ENCODE measurements around the gene PCCB. TPM values are rescaled to one million over a fixed set of nuclear protein-coding genes. Genes with fewer than 3 reads are reported as not detected.

PCCB gene
- total RNA-seq (2014; rRNA removed) (53.5 and 58.2 TPM in 2 replicates), Bru-seq, nascent RNA (percentile 63 among the genes with signal in this experiment), BruChase-seq, experiment 1, labeled RNA remaining after a 6-hour chase (percentile 58 among the genes with signal in this experiment), BruChase-seq, experiment 2, labeled RNA remaining after a 2-hour chase (percentile 55 among the genes with signal in this experiment)
- long read RNA-seq, transcript PCCB-201 (15 exons, 1,833 nt) = major isoform, 62 of 91 reads
- long read RNA-seq, partial matches to known transcripts = 19 of 91 reads
- long read RNA-seq, other reads (novel, unspliced or antisense) = 7 of 91 reads

- BruUV-seq (replicated peaks) = TSS peak; percentile 64
- DNase-seq (peak; percentile 88), ATAC-seq (peak; percentile 100)
- Histone ChIP-seq H3K79me2 (ENCODE audit: low read length) (peaks cover 26% of the 10 kb centered on the region), H3K4me2 (ENCODE audit: low read length) (peak within 1 kb of the TSS; percentile 77), H4K20me1 (ENCODE audit: low read length) (no peaks in the 10 kb centered on the region), H3K9me3 (ENCODE audit: low read length) (no peaks in the 10 kb centered on the region), H3K9ac (ENCODE audit: low read length) (peak within 1 kb of the TSS; percentile 87), H3K27ac (ENCODE audit: low read length) (peak within 1 kb of the TSS; percentile 81), H3K9me2 (replicated peaks; ENCODE audit: low read length) (no peaks in the 10 kb centered on the region), H3K27me3 (ENCODE audit: low read length) (no peaks in the 10 kb centered on the region), H3K4me1 (ENCODE audit: insufficient read depth, low read length) (peaks cover 13% of the 10 kb centered on the region), H3K36me3 (ENCODE audit: low read depth, low read length) (no peaks in the 10 kb centered on the region), H2AFZ (ENCODE audit: low read length) (peak within 1 kb of the TSS; percentile 96), H3K4me3 (ENCODE audit: low read length) (peak within 1 kb of the TSS; percentile 66), H3F3A (ENCODE audit: low read length, unreplicated experiment) (no peaks in the 10 kb centered on the region)
- TF ChIP-seq EZH2 (IDR thresholded peaks at IDR 0.05; ENCODE audit: low read length, unreplicated experiment) = no peak
- TF ChIP-seq, protein P1, sequence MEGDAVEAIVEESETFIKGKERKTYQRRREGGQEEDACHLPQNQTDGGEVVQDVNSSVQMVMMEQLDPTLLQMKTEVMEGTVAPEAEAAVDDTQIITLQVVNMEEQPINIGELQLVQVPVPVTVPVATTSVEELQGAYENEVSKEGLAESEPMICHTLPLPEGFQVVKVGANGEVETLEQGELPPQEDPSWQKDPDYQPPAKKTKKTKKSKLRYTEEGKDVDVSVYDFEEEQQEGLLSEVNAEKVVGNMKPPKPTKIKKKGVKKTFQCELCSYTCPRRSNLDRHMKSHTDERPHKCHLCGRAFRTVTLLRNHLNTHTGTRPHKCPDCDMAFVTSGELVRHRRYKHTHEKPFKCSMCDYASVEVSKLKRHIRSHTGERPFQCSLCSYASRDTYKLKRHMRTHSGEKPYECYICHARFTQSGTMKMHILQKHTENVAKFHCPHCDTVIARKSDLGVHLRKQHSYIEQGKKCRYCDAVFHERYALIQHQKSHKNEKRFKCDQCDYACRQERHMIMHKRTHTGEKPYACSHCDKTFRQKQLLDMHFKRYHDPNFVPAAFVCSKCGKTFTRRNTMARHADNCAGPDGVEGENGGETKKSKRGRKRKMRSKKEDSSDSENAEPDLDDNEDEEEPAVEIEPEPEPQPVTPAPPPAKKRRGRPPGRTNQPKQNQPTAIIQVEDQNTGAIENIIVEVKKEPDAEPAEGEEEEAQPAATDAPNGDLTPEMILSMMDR (conservative IDR thresholded peaks at IDR 0.05; ENCODE audit: low read depth, low read length) = peak; percentile 57
- ChIA-PET POLR2A (ENCODE audit: unreplicated experiment) (no interaction called here), CTCF (interaction anchor here (0.6 kb wide), 1 partner anchor 206 kb away, joined by 5 read pairs; no protein-coding TSS in a partner anchor)
- intact Hi-C loops (cut with micrococcal nuclease) = loop anchor here (1.0 to 2.0 kb wide), 3 partner anchors 17 to 172 kb away; partner anchors contain the start of gene MSL2
These were observed at the start of gene PCCB for GRCh38 chr3:136250059-136250902. TSS of gene PCCB (plus strand) at chr3:136250340. CDS start at chr3:136250376, 36 bp downstream.

GRCh38 chr3:136207489-136208115 lies 42.5 kb upstream of the PCCB start:
- Histone ChIP-seq H3K9me3 (ENCODE audit: low read length) (no peaks in the 10 kb centered on the region), H3K4me1 (ENCODE audit: insufficient read depth, low read length) (no peaks in the 10 kb centered on the region), H3K9me2 (replicated peaks; ENCODE audit: low read length) (no peaks in the 10 kb centered on the region), H3K36me3 (ENCODE audit: low read depth, low read length) (no peaks in the 10 kb centered on the region), H3K27ac (ENCODE audit: low read length) (no peak overlapping the region), H3F3A (ENCODE audit: low read length, unreplicated experiment) (no peaks in the 10 kb centered on the region), H3K4me2 (ENCODE audit: low read length) (no peak overlapping the region), H3K27me3 (ENCODE audit: low read length) (no peaks in the 10 kb centered on the region), H3K4me3 (ENCODE audit: low read length) (no peak overlapping the region), H4K20me1 (ENCODE audit: low read length) (no peaks in the 10 kb centered on the region), H3K79me2 (ENCODE audit: low read length) (no peaks in the 10 kb centered on the region), H2AFZ (ENCODE audit: low read length) (no peak overlapping the region), H3K9ac (ENCODE audit: low read length) (no peak overlapping the region)
- TF ChIP-seq, protein P1 (conservative IDR thresholded peaks at IDR 0.05; ENCODE audit: low read depth, low read length) = no peak
- TF ChIP-seq EZH2 (IDR thresholded peaks at IDR 0.05; ENCODE audit: low read length, unreplicated experiment) (no peak), EZH2phosphoT487 (IDR thresholded peaks at IDR 0.05; ENCODE audit: borderline replicate concordance, low read length) (no peak)
- no peak for DNase-seq
- CTCF ChIA-PET = no interaction called here
- no peak for ATAC-seq
- intact Hi-C loops (cut with micrococcal nuclease) = no loop called here
- no TSS peak for BruUV-seq (replicated peaks)
- POLR2A ChIA-PET (ENCODE audit: unreplicated experiment) = no interaction called here
